MM.1S (cell line): ENCODE data around the gene PSORS1C2.

Experiments
- DNase-seq: peaks from one replicate; pipeline ENCODE4 v3.0.0-alpha.2; 2015
- H2AFZ ChIP-seq: fragments of 300-600 bp; sonication (generic); 2 replicates; pipeline ENCODE4 v1.6.0; 2016; ENCODE audit warnings: antibody characterized with exemption, low read length
- H3F3A ChIP-seq: fragments of 300-600 bp; sonication (generic); 2 replicates; pipeline ENCODE4 v1.6.1; 2016; ENCODE audit warnings: mild to moderate bottlenecking, antibody characterized with exemption, low read length, moderate library complexity, mixed read lengths; ENCODE audit not compliant: insufficient read depth
- H3K27ac ChIP-seq: fragments of 300-600 bp; sonication (generic); 2 replicates; pipeline ENCODE4 v1.5.1; 2016; ENCODE audit warnings: mild to moderate bottlenecking, low read length
- H3K27me3 ChIP-seq: fragments of 300-600 bp; sonication (generic); replicated peaks from 2 replicates; pipeline ENCODE4 v1.6.0; 2016; ENCODE audit warnings: low read length; ENCODE audit not compliant: insufficient read depth
- H3K36me3 ChIP-seq: fragments of 300-600 bp; sonication (generic); replicated peaks from 2 replicates; pipeline ENCODE4 v1.6.1; 2016; ENCODE audit warnings: mild to moderate bottlenecking, low read length, mixed read lengths; ENCODE audit not compliant: insufficient read depth
- H3K4me1 ChIP-seq: fragments of 300-600 bp; sonication (generic); 2 replicates; pipeline ENCODE4 v1.6.1; 2016; ENCODE audit warnings: low read length, mixed read lengths
- H3K4me2 ChIP-seq: fragments of 300-600 bp; sonication (generic); 2 replicates; pipeline ENCODE4 v1.6.0; 2016; ENCODE audit warnings: low read depth, low read length
- H3K4me3 ChIP-seq: fragments of 300-600 bp; sonication (generic); 2 replicates; pipeline ENCODE4 v1.5.1; 2016; ENCODE audit warnings: low read length, mixed read lengths
- H3K79me2 ChIP-seq: fragments of 300-600 bp; sonication (generic); 2 replicates; pipeline ENCODE4 v1.6.1; 2016; ENCODE audit warnings: mixed run types, low read length, mixed read lengths
- H3K9ac ChIP-seq: fragments of 300-600 bp; sonication (generic); 2 replicates; pipeline ENCODE4 v1.6.1; 2016; ENCODE audit warnings: low read length, mixed read lengths
- H3K9me2 ChIP-seq: fragments of 300-600 bp; sonication (generic); replicated peaks from 2 replicates; pipeline ENCODE4 v1.6.1; 2016; ENCODE audit warnings: mild to moderate bottlenecking, low read length, mixed read lengths; ENCODE audit not compliant: insufficient read depth
- H3K9me3 ChIP-seq: fragments of 300-600 bp; sonication (generic); replicated peaks from 2 replicates; pipeline ENCODE4 v1.6.1; 2016; ENCODE audit warnings: mild to moderate bottlenecking, low read length, mixed read lengths; ENCODE audit not compliant: insufficient read depth
- H4K20me1 ChIP-seq: fragments of 300-600 bp; sonication (generic); 2 replicates; pipeline ENCODE4 v1.6.1; 2016; ENCODE audit warnings: mild to moderate bottlenecking, low read length, moderate library complexity, mixed read lengths; ENCODE audit not compliant: insufficient read depth
- CTCF ChIP-seq: fragments of 300-600 bp; sonication (generic); IDR thresholded peaks from 2 replicates; pipeline ENCODE4 v1.5.1; 2016; ENCODE audit warnings: antibody characterized with exemption, low read length, mixed read lengths
- EZH2 ChIP-seq: fragments of 300-600 bp; sonication (generic); optimal IDR thresholded peaks from 2 replicates; pipeline ENCODE3; 2017; ENCODE audit warnings: low read depth, mild to moderate bottlenecking, antibody characterized with exemption, low read length, mixed read lengths
- EZH2phosphoT487 ChIP-seq: fragments of 300-600 bp; sonication (generic); IDR thresholded peaks from 2 replicates; pipeline ENCODE4 v1.6.1; 2018; ENCODE audit warnings: antibody characterized with exemption, low read length

The PSORS1C2 gene

GRCh38 chr6:31121131-31121790 lies 17.6 kb downstream of the PSORS1C2 start:
- Histone ChIP-seq H3K79me2 (no peaks in the 10 kb centered on the region), H3K4me3 (no peak overlapping the region), H3K9me3 (no peaks in the 10 kb centered on the region), H3K4me1 (no peaks in the 10 kb centered on the region), H3K9me2 (no peaks in the 10 kb centered on the region), H4K20me1 (no peaks in the 10 kb centered on the region), H2AFZ (no peak overlapping the region), H3K9ac (no peak overlapping the region), H3K27ac (no peak overlapping the region), H3K36me3 (no peaks in the 10 kb centered on the region), H3F3A (no peaks in the 10 kb centered on the region), H3K4me2 (no peak overlapping the region), H3K27me3 (peaks cover 57% of the 10 kb centered on the region)
- TF ChIP-seq EZH2 = no peak
- TF ChIP-seq EZH2phosphoT487 = no peak
- TF ChIP-seq CTCF = no peak
- DNase-seq = no peak

DNA sequence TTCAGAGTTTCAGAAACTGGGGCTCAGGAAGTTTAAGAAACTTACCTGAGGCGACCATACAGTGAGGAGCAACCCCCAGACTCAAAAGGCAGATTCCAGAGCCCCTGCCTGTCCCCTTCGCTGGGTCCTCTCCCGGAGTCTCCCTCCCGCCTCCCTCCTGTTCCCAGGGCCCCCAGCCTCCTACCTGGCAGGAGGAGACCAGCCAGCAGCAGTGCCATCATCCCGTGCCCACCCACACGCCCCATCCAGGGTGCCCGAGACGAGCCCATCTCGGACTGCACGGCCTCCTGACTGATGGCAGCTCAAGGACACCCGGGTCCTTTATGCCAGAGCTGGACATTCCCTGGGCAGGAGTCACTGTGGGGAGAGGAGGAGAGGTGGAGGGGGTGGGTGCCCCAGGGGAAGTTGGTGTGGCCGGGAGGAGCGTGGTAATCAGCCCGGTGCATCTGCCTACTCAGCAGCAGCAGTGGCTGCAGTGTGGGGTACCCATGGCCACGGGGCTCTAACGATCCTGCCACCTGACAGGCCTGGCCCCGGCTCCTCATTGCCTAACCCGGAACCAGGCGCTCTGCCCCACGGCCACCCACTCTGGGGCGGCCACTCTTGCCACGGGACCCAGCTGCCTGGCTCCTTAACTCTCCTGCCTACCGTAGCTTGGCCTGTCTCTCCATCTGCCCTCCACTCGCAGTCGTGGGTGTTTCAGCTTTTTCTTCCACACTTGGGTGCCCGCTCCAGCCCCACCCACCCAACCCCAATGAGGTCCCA lies 18.5 kb downstream of the PSORS1C2 start, which contains the start of gene CDSN:
TSS of gene CDSN (minus strand) at position 296 of the 765 bp plus-strand sequence. CDS start at position 269, 27 bp downstream.
- H3K4me2 ChIP-seq = no peak within 1 kb of the TSS
- no peak within 1 kb of the TSS for H3K27ac ChIP-seq
- no peaks in the 10 kb centered on the region for H4K20me1 ChIP-seq
- no peaks in the 10 kb centered on the region for H3K9me2 ChIP-seq
- H3K9me3 ChIP-seq = no peaks in the 10 kb centered on the region
- H3K79me2 ChIP-seq = no peaks in the 10 kb centered on the region
- TF ChIP-seq EZH2phosphoT487 (no peak), EZH2 (no peak), CTCF (no peak)
- no peak within 1 kb of the TSS for H2AFZ ChIP-seq
- H3K27me3 ChIP-seq = peaks cover 66% of the 10 kb centered on the region
- no peaks in the 10 kb centered on the region for H3F3A ChIP-seq
- no peaks in the 10 kb centered on the region for H3K4me1 ChIP-seq
- no peak for DNase-seq
- no peaks in the 10 kb centered on the region for H3K36me3 ChIP-seq
- H3K9ac ChIP-seq = no peak within 1 kb of the TSS
- no peak within 1 kb of the TSS for H3K4me3 ChIP-seq

DNA sequence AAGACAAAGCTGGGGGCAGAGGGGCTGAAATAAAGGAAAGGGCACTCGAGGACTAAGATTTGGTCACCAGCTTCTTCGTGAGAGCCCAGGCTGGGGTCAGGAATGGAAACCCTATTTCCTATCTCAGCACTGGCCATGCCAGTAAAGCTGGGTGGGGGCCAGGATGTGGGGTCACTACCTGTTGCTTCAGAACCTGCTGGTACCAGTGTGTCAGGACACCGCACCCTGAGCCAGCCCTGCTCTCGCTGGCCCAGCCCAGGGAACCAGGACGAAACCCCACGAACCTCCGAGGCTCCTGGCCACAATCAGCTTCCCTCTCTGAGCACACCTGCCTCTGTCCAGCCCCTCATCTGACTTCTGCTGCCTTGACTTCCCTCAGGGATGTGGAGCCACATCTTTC lies 20.7 kb downstream of the PSORS1C2 start:
- Histone ChIP-seq H3K9me2 (no peaks in the 10 kb centered on the region), H3K9ac (no peak overlapping the region), H4K20me1 (no peaks in the 10 kb centered on the region), H3K36me3 (no peaks in the 10 kb centered on the region), H3K79me2 (no peaks in the 10 kb centered on the region), H3K4me3 (no peak overlapping the region), H3K27ac (no peak overlapping the region), H3K4me2 (no peak overlapping the region), H3K27me3 (peaks cover 74% of the 10 kb centered on the region), H3K9me3 (no peaks in the 10 kb centered on the region), H3K4me1 (no peaks in the 10 kb centered on the region), H3F3A (no peaks in the 10 kb centered on the region), H2AFZ (no peak overlapping the region)
- TF ChIP-seq CTCF (no peak), EZH2 (no peak), EZH2phosphoT487 (no peak)
- DNase-seq = no peak
